HG03457 (cell line): Measurements from ENCODE around the gene ZNF653.

ENCODE experiments used
- ATAC-seq: cut with Tn5 transposase; IDR thresholded peaks from one replicate; pipeline ENCODE4 v1.9.1; 2021; ENCODE audit warnings: moderate number of reproducible peaks; ENCODE audit not compliant: unreplicated experiment

ZNF653 gene

DNA sequence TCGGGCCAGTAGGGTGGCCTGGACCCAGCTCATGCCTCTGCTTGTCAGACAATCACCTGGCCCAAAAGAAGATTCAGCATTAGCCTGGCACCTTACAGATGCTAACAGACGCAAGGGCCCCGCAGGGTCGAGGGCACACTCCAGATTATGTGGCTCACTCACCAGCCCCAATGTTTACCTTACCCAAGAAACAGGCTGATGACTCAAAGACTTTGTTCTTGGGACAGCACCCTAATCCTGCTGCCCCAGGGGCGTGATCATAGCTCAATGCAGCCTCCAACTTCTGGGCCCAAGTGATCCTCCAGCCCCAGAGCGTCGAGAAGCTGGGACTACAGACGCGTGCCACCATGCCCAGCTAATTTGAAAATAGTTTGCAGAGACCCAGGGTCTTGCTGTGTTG, 13.5 kb upstream of the ZNF653 start:
- ATAC-seq = no peak

- no peak for ATAC-seq
These were observed 8.3 kb upstream of the ZNF653 start for GRCh38 chr19:11513946-11514345.

DNA sequence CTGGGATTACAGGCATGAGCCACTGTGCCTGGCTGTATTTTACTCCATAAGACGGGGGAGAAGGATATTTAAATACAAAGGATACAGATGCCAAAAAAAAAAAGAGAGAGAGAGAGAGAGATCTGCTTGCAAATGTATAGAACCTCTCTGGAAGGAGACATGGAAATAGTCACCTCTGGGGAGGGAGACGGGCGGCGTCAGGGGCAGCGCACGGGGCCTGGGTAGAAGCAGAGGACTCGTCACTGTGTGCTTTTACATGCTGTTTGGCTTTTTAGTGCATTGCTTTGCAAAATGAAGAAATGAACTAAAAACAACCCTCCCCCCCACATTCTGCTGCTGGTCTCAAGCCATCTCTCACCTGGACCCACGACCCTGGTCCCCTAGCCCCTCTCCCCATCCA, 4.8 kb upstream of the ZNF653 start:
- no peak for ATAC-seq

DNA sequence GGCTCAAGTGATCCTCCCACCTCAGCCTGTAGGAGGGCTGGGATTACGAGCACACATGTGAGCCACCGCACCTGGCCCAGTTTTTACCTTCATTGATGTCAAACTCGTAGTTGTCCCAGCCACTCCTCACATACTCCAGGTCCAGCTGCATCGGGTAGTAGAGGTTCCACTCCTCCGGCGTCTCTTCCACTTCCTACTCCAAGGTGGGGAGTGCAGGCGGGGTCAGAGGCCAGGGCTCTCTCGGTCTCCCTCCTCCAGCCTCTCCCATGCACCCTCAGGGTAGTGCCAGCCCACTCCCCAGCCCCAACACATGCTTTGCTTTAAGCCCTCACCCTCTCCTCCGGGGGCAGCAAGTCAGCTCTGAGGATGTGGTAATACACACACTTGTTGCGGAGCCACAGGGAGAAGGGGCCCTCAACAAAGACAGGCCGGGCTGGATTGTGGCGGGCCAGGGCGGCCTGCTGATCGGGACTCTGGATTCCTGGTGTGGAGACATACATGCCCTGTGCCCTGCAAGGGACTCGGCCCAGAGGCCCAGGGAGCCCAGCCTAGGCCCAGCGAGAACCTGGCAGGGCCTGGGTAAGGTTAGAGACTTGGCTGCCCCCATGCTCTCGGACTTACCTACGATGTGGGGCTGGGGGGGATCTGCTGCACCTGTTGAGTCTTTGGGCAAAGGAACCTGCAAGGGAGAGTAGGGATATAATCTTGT, 1.9 kb upstream of the ZNF653 start:
- ATAC-seq = no peak

DNA sequence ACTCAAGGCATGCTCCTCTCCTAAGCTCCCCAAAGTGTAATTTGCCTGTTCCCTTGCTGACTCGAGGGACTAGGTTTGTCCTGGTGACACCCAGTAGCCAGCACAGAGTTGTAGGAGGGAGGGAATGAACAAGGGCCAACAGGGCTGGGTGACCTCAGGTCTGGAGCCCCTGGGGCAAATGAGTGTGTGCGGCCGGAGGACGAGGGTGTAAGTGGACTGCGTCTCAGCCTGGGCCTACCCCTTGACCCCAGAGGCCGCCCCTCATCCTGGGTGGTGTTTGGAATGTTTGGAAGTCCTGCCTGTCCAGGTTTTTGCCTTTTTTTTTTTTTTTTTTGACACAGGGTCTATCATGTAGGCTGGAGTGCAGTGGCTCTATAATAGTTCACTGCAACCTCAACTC, 1.3 kb upstream of the ZNF653 start:
- ATAC-seq = no peak

DNA sequence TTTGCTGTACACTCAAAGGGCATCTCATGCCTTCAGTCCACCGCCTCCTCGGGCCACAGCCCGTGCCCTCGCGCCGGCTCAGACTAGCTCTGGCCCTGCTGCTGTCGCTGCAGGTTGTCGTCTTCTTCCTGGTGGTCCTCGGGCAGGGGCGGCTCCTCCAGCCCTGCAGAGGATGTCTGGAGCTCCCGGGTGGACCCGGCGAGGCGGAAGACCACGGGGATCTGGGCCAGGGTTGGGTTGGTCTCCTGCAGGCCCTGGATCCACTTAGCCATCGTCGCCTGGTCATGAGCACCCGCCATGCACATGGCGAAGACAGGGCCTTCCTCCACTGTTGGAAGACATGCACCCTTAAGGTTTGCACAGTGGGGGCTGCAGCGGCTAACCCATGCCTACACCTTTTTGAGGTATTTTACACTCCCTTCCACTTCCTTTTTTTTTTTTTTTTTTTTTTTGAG, 489 bp upstream of the ZNF653 start:
- peak; percentile 30 for ATAC-seq

DNA sequence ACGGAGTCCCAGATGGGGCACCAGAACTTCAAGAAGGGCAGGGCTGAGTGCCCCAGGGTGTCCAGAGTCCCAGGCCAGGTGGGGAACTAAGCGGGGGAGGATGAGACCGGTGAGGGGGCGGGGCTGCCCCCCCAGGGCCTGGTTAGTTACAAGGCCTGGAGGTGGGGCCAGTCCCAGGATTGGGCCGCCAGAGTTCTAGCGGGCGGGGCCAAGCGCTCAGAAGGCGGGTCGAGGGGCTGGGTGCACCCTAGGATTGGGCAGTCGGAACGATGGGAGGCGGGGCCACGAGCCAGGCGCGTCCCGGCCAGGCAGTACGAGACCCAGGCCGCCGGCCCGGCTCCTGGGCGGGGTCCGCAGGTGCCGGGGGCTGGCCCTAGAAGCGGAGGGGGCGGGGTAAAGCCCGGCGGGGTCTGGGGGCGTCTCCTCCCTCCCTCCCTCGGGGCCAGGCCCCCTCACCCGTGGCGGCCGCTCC, 571 bp downstream of the ZNF653 start:
- ATAC-seq = peak; percentile 80

DNA sequence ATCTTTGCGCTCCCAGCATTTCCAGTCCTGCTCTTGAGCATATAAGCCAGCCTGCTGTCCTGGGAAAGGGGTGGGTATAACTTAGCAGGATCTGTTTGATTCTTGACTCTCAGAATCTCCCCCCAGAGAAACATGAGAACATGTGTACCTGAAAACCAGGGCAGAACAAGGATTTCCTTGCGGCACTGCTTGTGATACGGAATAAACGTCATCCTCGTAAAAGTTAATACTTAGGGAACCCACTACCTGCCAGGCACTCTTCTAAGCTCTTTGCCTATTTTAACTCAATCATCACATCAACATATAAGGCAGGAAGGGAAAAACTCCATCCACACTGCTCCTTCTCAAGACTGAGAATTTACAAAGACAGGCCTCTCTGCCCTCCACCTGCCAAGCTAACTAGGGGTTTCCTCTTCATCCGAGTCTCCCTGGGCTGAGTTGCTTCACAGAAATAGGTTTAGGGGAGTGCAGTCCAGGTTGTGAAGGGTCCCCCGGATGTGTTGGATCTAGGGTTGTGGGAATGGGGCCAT, 1.1 kb downstream of the ZNF653 start:
- ATAC-seq = no peak

- ATAC-seq = no peak
These were observed 5.7 kb downstream of the ZNF653 start for GRCh38 chr19:11499890-11500420.

DNA sequence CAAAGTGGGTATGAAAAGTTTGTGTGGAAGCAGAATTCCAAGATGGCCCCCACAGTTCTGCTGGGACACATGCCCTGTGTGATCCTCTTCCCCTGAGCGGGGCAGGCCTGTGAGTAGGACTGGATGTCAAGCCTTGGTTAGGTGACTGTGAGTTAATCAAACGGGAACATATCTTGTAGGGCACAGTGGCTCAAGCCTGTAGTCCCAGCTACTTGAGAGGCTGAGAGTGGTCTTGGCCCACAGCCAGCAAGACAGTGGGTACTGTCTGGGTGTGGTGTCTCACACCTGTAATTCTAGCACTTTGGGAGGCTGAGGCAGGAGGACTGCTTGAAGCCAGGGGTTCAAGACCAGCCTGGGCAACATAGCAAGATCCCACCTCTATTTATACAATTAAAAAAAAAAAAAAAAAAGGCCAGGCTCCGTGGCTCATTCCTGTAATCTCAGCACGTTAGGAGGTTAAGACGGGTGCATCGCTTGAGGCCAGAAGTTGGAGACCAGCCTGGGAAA, 6.4 kb downstream of the ZNF653 start:
- ATAC-seq = no peak

DNA sequence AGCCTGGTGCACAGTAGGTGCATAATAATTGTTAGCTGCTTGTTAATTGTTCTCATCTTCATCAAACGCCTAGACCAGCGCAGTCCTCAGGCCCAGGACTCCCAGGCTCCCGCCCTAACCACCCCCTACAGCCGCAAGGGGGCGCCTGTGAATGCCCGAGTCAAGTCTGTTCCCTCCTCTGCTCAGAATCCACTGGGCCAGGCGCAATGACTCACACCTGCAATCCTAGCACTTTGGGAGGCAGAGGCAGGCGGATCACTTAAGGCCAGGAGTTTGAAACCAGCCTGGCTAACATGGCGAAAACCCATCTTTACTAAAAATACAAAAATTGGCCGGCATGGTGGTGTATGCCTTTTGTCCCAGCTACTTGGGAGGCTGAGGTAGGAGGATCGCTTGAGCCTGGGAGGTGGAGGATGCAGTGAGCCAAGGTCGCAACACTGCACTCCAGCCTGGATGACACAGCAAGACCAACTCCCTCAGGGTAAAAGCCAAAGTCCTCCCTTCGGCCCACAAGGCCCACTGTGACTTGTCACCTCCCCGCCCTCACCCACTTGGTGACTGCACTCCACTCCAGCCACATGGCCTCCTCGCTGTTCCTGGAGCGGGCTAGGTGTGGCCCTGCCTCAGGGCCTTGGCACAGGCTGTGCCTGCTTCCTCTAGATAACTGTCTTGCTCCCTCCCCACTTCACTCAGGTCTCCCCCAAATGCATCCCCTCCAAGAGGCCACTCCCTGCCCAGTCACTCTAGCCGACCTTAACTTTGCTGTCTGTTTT, 9.1 kb downstream of the ZNF653 start:
- no peak for ATAC-seq

GRCh38 chr19:11495885-11496284, 9.8 kb downstream of the ZNF653 start:
- ATAC-seq = no peak

- no peak for ATAC-seq
These were observed 10.2 kb downstream of the ZNF653 start for GRCh38 chr19:11495481-11495880.

DNA sequence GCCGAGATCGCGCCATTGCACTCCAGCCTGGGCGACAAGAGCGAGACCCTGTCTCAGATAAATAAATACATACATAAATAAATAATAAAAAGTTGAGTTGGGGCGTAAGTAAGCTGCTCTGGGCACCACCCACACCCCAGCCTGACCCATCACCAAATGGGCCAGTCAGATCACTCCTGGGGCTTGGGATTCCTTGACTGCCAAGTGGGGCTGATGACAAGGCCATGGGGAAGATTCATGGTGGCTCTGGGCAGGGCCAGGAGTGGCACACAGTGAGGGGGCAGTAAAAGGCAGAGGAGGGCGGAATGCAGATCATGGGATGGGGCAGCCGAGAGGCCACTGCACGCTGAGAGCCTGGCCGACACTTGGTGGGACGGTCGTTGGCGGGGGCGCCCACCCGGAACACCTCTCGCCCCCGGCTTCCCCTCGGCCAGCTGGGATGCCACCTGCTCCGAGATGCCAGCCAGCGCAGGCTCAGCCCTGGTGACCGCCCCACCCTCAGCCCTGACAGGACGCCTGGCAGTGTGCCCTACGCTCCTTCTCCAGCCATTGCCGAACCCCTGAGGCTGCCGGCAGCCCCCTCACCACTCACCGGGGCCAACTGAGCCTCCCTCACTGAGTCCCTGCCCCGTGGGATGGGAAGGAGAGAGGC, 10.9 kb downstream of the ZNF653 start:
- ATAC-seq = no peak

DNA sequence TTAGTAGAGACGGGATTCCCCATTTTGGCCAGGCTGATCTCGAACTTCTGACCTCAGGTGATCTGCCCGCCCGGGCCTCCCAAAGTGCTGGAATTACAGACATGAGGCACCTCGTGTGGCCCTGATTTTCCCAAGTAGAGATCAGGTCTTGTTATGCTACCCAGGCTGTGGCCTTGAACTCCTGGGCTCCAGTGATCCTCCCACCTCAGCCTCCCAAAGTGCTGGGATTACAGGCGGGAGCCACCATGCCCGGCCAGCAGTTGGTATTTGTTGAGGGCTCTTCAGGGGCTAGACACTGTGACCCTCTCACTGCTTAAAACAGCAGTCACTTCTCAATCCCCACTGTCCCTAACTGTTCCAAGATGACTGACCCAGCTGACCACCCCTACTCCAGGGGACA, 16.3 kb downstream of the ZNF653 start:
- ATAC-seq = no peak

DNA sequence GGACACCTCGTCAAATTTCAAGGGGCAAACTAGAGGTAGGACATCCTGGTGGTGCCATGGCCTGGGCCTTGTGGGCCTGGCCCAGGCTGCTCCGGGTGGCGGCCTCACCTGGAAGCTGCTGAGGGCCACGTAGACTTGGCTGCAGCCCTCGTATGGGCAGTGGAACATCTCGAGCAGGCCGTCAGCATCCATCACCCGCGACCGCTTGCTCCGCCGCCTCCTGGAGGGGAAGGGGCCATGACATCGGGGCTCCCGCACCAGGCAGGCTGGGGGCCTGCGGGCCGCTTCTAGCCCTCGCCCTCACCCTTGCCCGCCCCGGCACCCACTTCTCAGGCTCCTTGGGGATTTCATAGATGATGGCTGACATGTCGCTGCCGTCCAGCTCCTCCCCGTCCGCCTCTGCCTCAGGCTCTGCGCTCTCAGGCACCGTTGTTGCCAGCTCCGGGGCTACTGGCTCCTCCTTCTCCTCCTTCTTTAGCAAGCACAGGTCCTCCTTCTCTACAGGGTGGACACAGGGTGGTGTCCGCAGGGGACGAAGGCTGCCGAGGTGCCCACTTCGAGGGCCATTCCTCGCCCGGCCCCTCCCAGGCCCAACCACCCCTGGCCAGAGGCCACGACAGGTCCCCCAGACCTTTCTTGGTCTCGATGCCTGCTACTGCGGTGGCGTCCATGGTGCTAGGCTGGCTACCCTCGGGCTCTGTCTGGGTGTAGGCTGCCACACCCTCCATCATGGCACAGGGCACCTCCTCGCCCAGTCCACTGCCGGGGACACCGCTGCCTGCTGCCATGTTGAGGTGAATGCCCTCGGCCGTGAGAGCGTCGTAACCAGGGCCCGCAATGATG, 18.8 kb downstream of the ZNF653 start:
- ATAC-seq = no peak

DNA sequence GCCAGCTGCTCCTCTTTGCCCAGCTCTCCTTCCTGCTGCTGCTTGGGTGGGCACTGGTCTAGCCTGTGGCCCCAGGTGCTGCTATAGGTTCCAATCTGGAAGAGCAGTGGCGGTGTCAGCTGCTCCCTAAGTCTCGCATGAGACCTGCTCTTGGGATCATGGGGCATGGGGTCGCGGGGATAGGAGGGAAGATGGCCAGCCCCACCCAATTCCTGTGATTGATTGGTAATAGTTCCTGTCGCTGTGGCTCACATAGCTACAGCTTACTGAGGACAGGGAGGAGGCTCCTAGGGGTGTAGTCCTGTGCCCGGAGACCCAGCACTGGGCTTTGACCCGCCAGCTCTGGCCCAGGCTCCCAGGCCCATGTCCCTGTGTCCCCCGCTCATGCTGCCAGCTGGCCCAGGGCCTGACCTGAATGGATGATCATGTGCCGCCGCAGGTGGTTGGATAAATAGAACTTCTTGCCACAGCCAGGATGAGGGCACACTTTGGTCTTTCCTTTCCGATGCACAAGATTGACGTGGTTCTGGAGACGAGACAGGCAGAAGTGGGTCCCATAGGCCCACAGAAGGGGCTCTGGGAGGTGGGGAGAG, 20.3 kb downstream of the ZNF653 start:
- no peak for ATAC-seq

- no peak for ATAC-seq
These were observed 22.1 kb downstream of the ZNF653 start for GRCh38 chr19:11483366-11484111.

DNA sequence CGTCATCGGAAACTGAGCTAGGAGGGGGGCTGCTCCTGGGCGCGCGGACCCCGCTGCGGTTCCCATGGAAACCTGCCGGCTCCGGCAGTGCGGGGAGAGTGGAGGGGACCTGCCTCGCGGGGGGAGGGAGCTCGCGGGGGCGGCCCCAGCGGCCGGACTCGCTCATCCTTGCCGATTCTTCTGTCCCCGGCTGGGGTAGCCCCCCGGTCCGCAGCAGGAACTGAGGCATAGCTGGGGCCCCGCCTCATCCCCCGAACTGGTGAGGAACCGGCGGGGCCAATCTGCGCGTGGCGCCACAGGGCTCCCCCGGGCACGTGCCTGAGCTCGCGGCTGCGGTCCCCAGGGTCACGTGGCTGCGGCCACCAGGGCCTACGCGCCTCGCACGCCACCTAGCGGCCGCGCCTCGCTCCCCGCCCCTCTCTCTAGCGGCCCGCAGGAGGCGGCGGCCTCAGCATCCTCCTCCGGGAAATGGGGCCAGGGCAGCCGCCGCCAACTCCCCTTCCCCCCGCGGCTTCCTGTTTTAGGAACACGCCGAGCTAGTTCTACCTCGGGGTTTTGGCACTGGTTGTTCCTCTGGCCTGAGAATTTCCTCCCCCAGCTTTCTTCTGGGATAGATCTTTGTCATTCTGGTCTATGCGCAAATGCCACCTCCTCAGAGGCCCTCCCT, 23.1 kb downstream of the ZNF653 start:
- peak; percentile 49 for ATAC-seq
